ENCODE data around the gene BIRC6. TPM values are rescaled to one million over a fixed set of nuclear protein-coding genes. Genes with fewer than 3 reads are reported as not detected.

Gene BIRC6
- polyA plus RNA-seq, 3 donors, result 11.5 to 32.6 (median 12.9) TPM

DNA sequence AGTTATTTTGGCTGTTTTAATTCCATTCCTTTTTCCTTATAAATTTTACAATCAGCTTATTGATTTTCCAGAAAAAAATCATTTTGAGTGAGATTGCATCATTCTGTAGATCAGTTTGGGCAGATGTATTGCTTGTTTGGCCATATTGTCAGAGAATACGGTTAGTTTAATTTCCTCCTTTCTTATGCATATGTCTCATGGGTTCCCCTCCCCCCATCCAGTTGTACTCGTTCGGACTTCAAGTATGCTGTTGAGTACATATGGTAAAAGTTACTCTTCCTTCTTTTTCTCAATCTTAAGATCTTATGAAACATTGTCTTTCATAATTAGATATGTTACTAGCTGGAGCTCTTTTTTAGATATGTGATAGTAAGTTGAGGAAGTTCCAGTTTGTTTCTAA is 139.8 kb downstream of the BIRC6 start:
- no peaks in the 10 kb centered on the region for H4K20me1 ChIP-seq (ENCODE audit: insufficient read depth, low read length)
- peak overlapping the region; percentile 50 to 69 for H3K4me3 Mint-ChIP-seq
- TF ChIP-seq, protein P1, sequence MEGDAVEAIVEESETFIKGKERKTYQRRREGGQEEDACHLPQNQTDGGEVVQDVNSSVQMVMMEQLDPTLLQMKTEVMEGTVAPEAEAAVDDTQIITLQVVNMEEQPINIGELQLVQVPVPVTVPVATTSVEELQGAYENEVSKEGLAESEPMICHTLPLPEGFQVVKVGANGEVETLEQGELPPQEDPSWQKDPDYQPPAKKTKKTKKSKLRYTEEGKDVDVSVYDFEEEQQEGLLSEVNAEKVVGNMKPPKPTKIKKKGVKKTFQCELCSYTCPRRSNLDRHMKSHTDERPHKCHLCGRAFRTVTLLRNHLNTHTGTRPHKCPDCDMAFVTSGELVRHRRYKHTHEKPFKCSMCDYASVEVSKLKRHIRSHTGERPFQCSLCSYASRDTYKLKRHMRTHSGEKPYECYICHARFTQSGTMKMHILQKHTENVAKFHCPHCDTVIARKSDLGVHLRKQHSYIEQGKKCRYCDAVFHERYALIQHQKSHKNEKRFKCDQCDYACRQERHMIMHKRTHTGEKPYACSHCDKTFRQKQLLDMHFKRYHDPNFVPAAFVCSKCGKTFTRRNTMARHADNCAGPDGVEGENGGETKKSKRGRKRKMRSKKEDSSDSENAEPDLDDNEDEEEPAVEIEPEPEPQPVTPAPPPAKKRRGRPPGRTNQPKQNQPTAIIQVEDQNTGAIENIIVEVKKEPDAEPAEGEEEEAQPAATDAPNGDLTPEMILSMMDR (IDR thresholded peaks at IDR 0.05), result no peak
- no peaks in the 10 kb centered on the region for H3K27me3 ChIP-seq (ENCODE audit: control insufficient read depth in 2 of 2, insufficient read depth in 2 of 2, low read length in 2 of 2)
- H3K36me3 ChIP-seq (replicated peaks in 1 of 2; ENCODE audit: control insufficient read depth in 1 of 2, insufficient read depth in 2 of 2, low read length in 2 of 2), result peaks cover 30 to 44% of the 10 kb centered on the region in 2 donors
- H3K4me3 ChIP-seq (replicated peaks in 1 of 3; ENCODE audit: low read depth in 2 of 3, low read length in 3 of 3), result peak overlapping the region in 2 of 3 experiments; percentile 12 to 39
- peaks cover 0 to 4% (median 0%) of the 10 kb centered on the region in 7 donors for H3K9me3 Mint-ChIP-seq
- H3K27ac ChIP-seq (ENCODE audit: low read depth in 1 of 2, low read length in 2 of 2), result peak overlapping the region; percentile 82 to 86
- WGBS (ENCODE audit: insufficient coverage), result no CpG with 5 or more reads among the region's 3 CpGs
- peak overlapping the region; percentile 92 to 98 (median 96) for H3K27ac Mint-ChIP-seq
- H3K79me2 ChIP-seq (ENCODE audit: insufficient read depth, low read length), result peaks cover 22% of the 10 kb centered on the region
- H3K9me3 ChIP-seq (replicated peaks in 1 of 2; ENCODE audit: control insufficient read depth in 1 of 2, insufficient read depth in 1 of 2, low read length in 2 of 2), result no peaks in the 10 kb centered on the region
- DNase-seq, result peak; percentile 72 to 80 (median 78)
- H3K27me3 Mint-ChIP-seq (ENCODE audit: low read depth in 3 of 3), result no peaks in the 10 kb centered on the region
- H3K4me1 Mint-ChIP-seq, result peaks cover 45% of the 10 kb centered on the region
- H2AFZ ChIP-seq (ENCODE audit: insufficient read depth, low read depth, low read length, poor library complexity, severe bottlenecking), result peak overlapping the region; percentile 2
- intact Hi-C loops (cut with micrococcal nuclease), result no loop called here
- H3K4me2 ChIP-seq (replicated peaks; ENCODE audit: extremely low read depth, low read length, poor library complexity, severe bottlenecking), result peak overlapping the region; percentile 53
- H3K9ac ChIP-seq (ENCODE audit: insufficient read depth, low read length, poor library complexity, severe bottlenecking), result peak overlapping the region; percentile 39
- peaks cover 35 to 43% of the 10 kb centered on the region in 2 donors for H3K4me1 ChIP-seq (ENCODE audit: control insufficient read depth in 1 of 2, insufficient read depth in 2 of 2, low read length in 2 of 2)
- peaks cover 30 to 40% of the 10 kb centered on the region in 2 donors for H3K36me3 Mint-ChIP-seq

DNA sequence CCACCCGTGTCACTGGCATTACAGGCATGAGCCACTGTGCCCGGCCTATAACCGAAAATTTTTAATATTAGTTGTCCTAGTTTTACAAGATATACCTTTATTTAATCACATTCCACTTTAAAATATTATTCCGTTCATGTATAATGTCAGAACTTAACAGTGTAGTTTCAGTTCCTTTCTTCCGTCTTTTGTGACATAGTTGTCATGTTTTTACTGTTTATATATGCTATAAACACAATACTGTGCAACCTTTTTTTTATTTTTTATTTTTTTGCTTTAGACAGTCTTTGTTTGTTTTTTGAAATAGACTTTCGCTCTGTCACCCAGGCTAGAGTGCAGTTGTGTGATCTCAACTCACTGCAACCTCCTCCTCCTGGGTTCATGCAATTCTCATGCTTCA is 141.5 kb downstream of the BIRC6 start:
- peak overlapping the region in 1 of 3 experiments; percentile 15 for H3K4me3 ChIP-seq (replicated peaks in 1 of 3; ENCODE audit: low read depth in 2 of 3, low read length in 3 of 3)
- H3K27ac Mint-ChIP-seq, result peak overlapping the region; percentile 90 to 98 (median 96)
- H3K4me3 Mint-ChIP-seq, result peak overlapping the region in 1 of 2 donors; percentile 6
- H3K4me2 ChIP-seq (replicated peaks; ENCODE audit: extremely low read depth, low read length, poor library complexity, severe bottlenecking), result peak overlapping the region; percentile 12
- peaks cover 36 to 43% of the 10 kb centered on the region in 2 donors for H3K4me1 ChIP-seq (ENCODE audit: control insufficient read depth in 1 of 2, insufficient read depth in 2 of 2, low read length in 2 of 2)
- peaks cover 22% of the 10 kb centered on the region for H3K79me2 ChIP-seq (ENCODE audit: insufficient read depth, low read length)
- no peaks in the 10 kb centered on the region for H3K9me3 ChIP-seq (replicated peaks in 1 of 2; ENCODE audit: control insufficient read depth in 1 of 2, insufficient read depth in 1 of 2, low read length in 2 of 2)
- peaks cover 36 to 47% of the 10 kb centered on the region in 2 donors for H3K36me3 ChIP-seq (replicated peaks in 1 of 2; ENCODE audit: control insufficient read depth in 1 of 2, insufficient read depth in 2 of 2, low read length in 2 of 2)
- peaks cover 45% of the 10 kb centered on the region for H3K4me1 Mint-ChIP-seq
- no peaks in the 10 kb centered on the region for H3K27me3 Mint-ChIP-seq (ENCODE audit: low read depth in 3 of 3)
- peak overlapping the region; percentile 15 for H2AFZ ChIP-seq (ENCODE audit: insufficient read depth, low read depth, low read length, poor library complexity, severe bottlenecking)
- peak overlapping the region; percentile 86 to 93 for H3K27ac ChIP-seq (ENCODE audit: low read depth in 1 of 2, low read length in 2 of 2)
- no peaks in the 10 kb centered on the region for H4K20me1 ChIP-seq (ENCODE audit: insufficient read depth, low read length)
- TF ChIP-seq, protein P1 (IDR thresholded peaks at IDR 0.05), result no peak
- peaks cover 0 to 4% (median 0%) of the 10 kb centered on the region in 7 donors for H3K9me3 Mint-ChIP-seq
- peaks cover 33 to 56% of the 10 kb centered on the region in 2 donors for H3K36me3 Mint-ChIP-seq
- no peaks in the 10 kb centered on the region for H3K27me3 ChIP-seq (ENCODE audit: control insufficient read depth in 2 of 2, insufficient read depth in 2 of 2, low read length in 2 of 2)
- intact Hi-C loops (cut with micrococcal nuclease), result no loop called here
- H3K9ac ChIP-seq (ENCODE audit: insufficient read depth, low read length, poor library complexity, severe bottlenecking), result no peak overlapping the region
- peak; percentile 13 to 60 (median 33) for DNase-seq
- WGBS (ENCODE audit: insufficient coverage), result no CpG with 5 or more reads among the region's 6 CpGs
